BLaER1 (cell line): ENCODE measurements around the gene ANKRD61.
"Not testable (repeated sequence)": the region's sequence is repeated elsewhere in the genome, so short reads cannot be mapped to it uniquely, and the experiment has no call there.

Experiments used
- H3K27ac ChIP-seq: shearing (Covaris generic); formaldehyde crosslinking; 2 replicates; pipeline ENCODE4 v1.8.1; 2022
- H3K27me3 ChIP-seq: shearing (Covaris generic); formaldehyde crosslinking; 2 replicates; pipeline ENCODE4 v1.8.1; 2022
- H3K36me3 ChIP-seq: shearing (Covaris generic); formaldehyde crosslinking; 2 replicates; pipeline ENCODE4 v1.8.1; 2022
- H3K4me1 ChIP-seq: shearing (Covaris generic); formaldehyde crosslinking; 2 replicates; pipeline ENCODE4 v1.8.1; 2022
- H3K4me2 ChIP-seq: shearing (Covaris generic); formaldehyde crosslinking; 2 replicates; pipeline ENCODE4 v1.8.1; 2022
- H3K4me3 ChIP-seq: shearing (Covaris generic); formaldehyde crosslinking; 2 replicates; pipeline ENCODE4 v1.8.1; 2022
- H3K9ac ChIP-seq: shearing (Covaris generic); formaldehyde crosslinking; 2 replicates; pipeline ENCODE4 v1.8.1; 2022
- H3K9me3 ChIP-seq: shearing (Covaris generic); formaldehyde crosslinking; 2 replicates; pipeline ENCODE4 v1.8.1; 2022
- H4K20me1 ChIP-seq: shearing (Covaris generic); formaldehyde crosslinking; 2 replicates; pipeline ENCODE4 v1.8.1; 2022
- Cebpa-rat ChIP-seq: shearing (Covaris generic); IDR thresholded peaks from 2 replicates; pipeline ENCODE4 v1.8.1; 2022

The ANKRD61 gene

DNA sequence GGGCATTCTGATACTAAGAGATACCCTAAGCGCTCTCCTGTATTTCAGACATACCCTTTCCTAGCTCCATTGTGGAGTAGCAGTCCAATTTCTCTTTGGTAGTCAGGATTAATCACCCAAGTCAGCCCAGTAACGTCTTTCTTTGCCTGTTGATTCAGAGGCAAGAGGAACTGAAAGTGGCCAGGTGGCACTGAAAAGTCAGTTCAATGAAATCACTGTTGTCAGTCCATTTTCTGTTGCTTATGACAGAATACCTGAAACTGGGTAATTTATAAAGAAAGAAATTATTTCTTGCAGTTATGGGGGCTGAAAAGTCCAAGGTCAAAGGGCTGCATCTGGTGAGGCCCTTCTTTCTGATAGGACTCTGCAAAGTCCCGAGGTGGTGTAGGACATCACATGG, 40.2 kb downstream of the ANKRD61 start:
- H3K9me3 ChIP-seq: no peaks in the 10 kb centered on the region
- H3K36me3 ChIP-seq: no peaks in the 10 kb centered on the region
- no peaks in the 10 kb centered on the region for H3K27me3 ChIP-seq
- no peak overlapping the region for H3K27ac ChIP-seq
- no peak overlapping the region for H3K4me2 ChIP-seq
- no peak overlapping the region for H3K4me3 ChIP-seq
- H3K9ac ChIP-seq: no peak overlapping the region
- H4K20me1 ChIP-seq: no peaks in the 10 kb centered on the region
- TF ChIP-seq Cebpa-rat: no peak
- peaks cover 6% of the 10 kb centered on the region; the same call in 1 of the 2 replicates for H3K4me1 ChIP-seq

DNA sequence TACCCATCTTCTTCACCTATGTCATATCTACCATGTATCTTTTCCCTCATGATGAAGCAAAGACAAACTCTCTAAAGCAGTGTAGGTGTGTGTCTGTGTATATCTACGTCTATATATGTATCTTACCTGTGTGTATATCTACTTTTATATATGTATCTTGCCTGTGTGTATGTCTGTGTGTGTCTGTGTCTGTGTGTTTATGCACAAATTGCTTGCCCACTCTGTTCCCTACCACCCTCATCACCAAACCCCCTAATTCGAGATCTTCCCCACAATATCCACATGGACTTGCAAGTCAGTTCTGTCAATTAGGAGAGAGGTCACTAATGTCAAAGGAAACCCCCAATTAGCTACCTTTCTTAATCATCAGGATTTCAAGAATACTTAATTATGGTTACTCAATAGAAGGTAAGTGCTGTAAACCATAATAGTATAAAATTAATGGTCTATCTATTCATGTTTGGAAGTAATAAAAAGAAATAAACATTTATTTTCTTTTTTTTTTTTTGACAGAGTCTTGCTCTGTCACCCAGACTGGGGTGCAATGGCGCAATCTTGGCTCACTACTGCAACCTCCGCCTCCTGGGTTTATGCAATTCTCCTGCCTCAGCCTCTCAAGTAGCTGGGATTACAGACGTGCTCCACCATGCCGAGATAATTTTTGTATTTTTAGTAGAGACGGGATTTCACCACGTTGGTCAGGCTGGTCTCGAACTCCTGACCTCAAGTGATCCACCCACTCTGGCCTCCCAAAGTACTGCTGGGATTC, 43.6 kb downstream of the ANKRD61 start:
- Histone ChIP-seq H3K27ac (no peak overlapping the region), H3K36me3 (no peaks in the 10 kb centered on the region), H3K9me3 (no peaks in the 10 kb centered on the region), H3K9ac (no peak overlapping the region), H3K27me3 (no peaks in the 10 kb centered on the region), H3K4me3 (no peak overlapping the region), H4K20me1 (no peaks in the 10 kb centered on the region), H3K4me1 (peaks cover 6% of the 10 kb centered on the region; the same call in 1 of the 2 replicates), H3K4me2 (no peak overlapping the region)
- no peak for TF ChIP-seq Cebpa-rat

GRCh38 chr7:6078548-6078947, 47.4 kb downstream of the ANKRD61 start:
- Histone ChIP-seq H3K9me3 (no peaks in the 10 kb centered on the region), H3K9ac (no peak overlapping the region), H3K4me2 (no peak overlapping the region), H3K4me1 (peaks cover 9% of the 10 kb centered on the region; the same call in 1 of the 2 replicates), H3K4me3 (no peak overlapping the region), H3K27me3 (no peaks in the 10 kb centered on the region), H3K27ac (no peak overlapping the region), H4K20me1 (no peaks in the 10 kb centered on the region), H3K36me3 (no peaks in the 10 kb centered on the region)
- no peak for TF ChIP-seq Cebpa-rat

GRCh38 chr7:6083047-6083446, 51.9 kb downstream of the ANKRD61 start:
- not testable (repeated sequence) for H3K4me1 ChIP-seq, H3K27ac ChIP-seq, H4K20me1 ChIP-seq, H3K27me3 ChIP-seq, H3K4me3 ChIP-seq, H3K9ac ChIP-seq, H3K9me3 ChIP-seq, H3K36me3 ChIP-seq, H3K4me2 ChIP-seq
